ENCODE measurements around the gene TSNAXIP1. TPM values are rescaled to one million over a fixed set of nuclear protein-coding genes. Genes with fewer than 3 reads are reported as not detected.

The TSNAXIP1 gene
- total RNA-seq, 1 experiment from 2014 or later: 0.84 TPM

- ChIA-PET POLR2A (interaction anchor here (0.7 to 1.3 kb wide), 2 partner anchors 56 to 96 kb away, joined by 3 to 4 read pairs; partner anchors contain the start of gene GFOD2), CTCF (interaction anchor here (0.7 to 3.4 kb wide), 6 partner anchors 19 to 224 kb away, joined by 4 to 48 read pairs (median 8); no protein-coding TSS in a partner anchor)
- BruUV-seq (replicated peaks): no TSS peak
- no peak for TF ChIP-seq CTCF (IDR thresholded peaks at IDR 0.05; ENCODE audit: insufficient read depth in 1 of 2, low read depth in 1 of 2, low read length in 1 of 2, severe bottlenecking in 1 of 2, unreplicated experiment in 1 of 2)
- Histone ChIP-seq H3K27me3 (replicated peaks; ENCODE audit: control insufficient read depth, insufficient read depth, low read length) (no peaks in the 10 kb centered on the region), H3K9me3 (no peaks in the 10 kb centered on the region), H3K4me3 (ENCODE audit: low read depth, low read length) (no peak overlapping the region), H3K4me1 (no peaks in the 10 kb centered on the region), H3K36me3 (ENCODE audit: control insufficient read depth, insufficient read depth, low read length) (no peaks in the 10 kb centered on the region)
- no peaks in the 10 kb centered on the region for H3K27me3 Mint-ChIP-seq (ENCODE audit: insufficient read depth, unreplicated experiment)
- no peak overlapping the region for H3K27ac Mint-ChIP-seq (ENCODE audit: unreplicated experiment)
- no peak overlapping the region for H3K4me3 Mint-ChIP-seq (ENCODE audit: unreplicated experiment)
- intact Hi-C loops (cut with micrococcal nuclease; ENCODE audit: unreplicated experiment): no loop called here
- H3K4me1 Mint-ChIP-seq (ENCODE audit: low read depth, unreplicated experiment): no peaks in the 10 kb centered on the region
- H3K9me3 Mint-ChIP-seq (ENCODE audit: unreplicated experiment): no peaks in the 10 kb centered on the region
- no peaks in the 10 kb centered on the region for H3K36me3 Mint-ChIP-seq (ENCODE audit: insufficient read depth, unreplicated experiment)
- DNase-seq: no peak
These were observed 7.9 kb downstream of the TSNAXIP1 start for GRCh38 chr16:67814567-67814966.

GRCh38 chr16:67820608-67821259 is 14.0 kb downstream of the TSNAXIP1 start:
- ChIA-PET POLR2A (interaction anchor here (0.6 kb wide), 1 partner anchor 283 kb away, joined by 4 read pairs; no protein-coding TSS in a partner anchor), CTCF (interaction anchor here (0.6 to 0.9 kb wide), 3 partner anchors 139 to 264 kb away, joined by 3 to 5 read pairs (median 4); no protein-coding TSS in a partner anchor)
- no TSS peak for BruUV-seq (replicated peaks)
- no peaks in the 10 kb centered on the region for H3K36me3 Mint-ChIP-seq (ENCODE audit: insufficient read depth, unreplicated experiment)
- no peak for DNase-seq
- H3K4me1 Mint-ChIP-seq (ENCODE audit: low read depth, unreplicated experiment): no peaks in the 10 kb centered on the region
- H3K4me3 ChIP-seq (ENCODE audit: low read depth, low read length): no peak overlapping the region
- H3K36me3 ChIP-seq (ENCODE audit: control insufficient read depth, insufficient read depth, low read length): no peaks in the 10 kb centered on the region
- intact Hi-C loops (cut with micrococcal nuclease; ENCODE audit: unreplicated experiment): no loop called here
- H3K27me3 Mint-ChIP-seq (ENCODE audit: insufficient read depth, unreplicated experiment): no peaks in the 10 kb centered on the region
- H3K27me3 ChIP-seq (replicated peaks; ENCODE audit: control insufficient read depth, insufficient read depth, low read length): no peaks in the 10 kb centered on the region
- no peak overlapping the region for H3K27ac Mint-ChIP-seq (ENCODE audit: unreplicated experiment)
- no peaks in the 10 kb centered on the region for H3K4me1 ChIP-seq
- TF ChIP-seq CTCF (IDR thresholded peaks at IDR 0.05; ENCODE audit: insufficient read depth in 1 of 2, low read depth in 1 of 2, low read length in 1 of 2, severe bottlenecking in 1 of 2, unreplicated experiment in 1 of 2): no peak
- H3K9me3 ChIP-seq: no peaks in the 10 kb centered on the region
- H3K9me3 Mint-ChIP-seq (ENCODE audit: unreplicated experiment): no peaks in the 10 kb centered on the region
- no peak overlapping the region for H3K4me3 Mint-ChIP-seq (ENCODE audit: unreplicated experiment)

GRCh38 chr16:67822511-67822910 is 15.8 kb downstream of the TSNAXIP1 start:
- no peak overlapping the region for H3K27ac Mint-ChIP-seq (ENCODE audit: unreplicated experiment)

More at GRCh38 chr16:67822511-67822910, 15.8 kb downstream of the TSNAXIP1 start:
- intact Hi-C loops (cut with micrococcal nuclease; ENCODE audit: unreplicated experiment): no loop called here
- ChIA-PET POLR2A (no interaction called here), CTCF (interaction anchor here (0.7 kb wide), 1 partner anchor 33 kb away, joined by 3 read pairs; no protein-coding TSS in a partner anchor)
- BruUV-seq (replicated peaks): no TSS peak
- Histone ChIP-seq H3K27me3 (replicated peaks; ENCODE audit: control insufficient read depth, insufficient read depth, low read length) (no peaks in the 10 kb centered on the region), H3K36me3 (ENCODE audit: control insufficient read depth, insufficient read depth, low read length) (no peaks in the 10 kb centered on the region), H3K4me1 (no peaks in the 10 kb centered on the region), H3K4me3 (ENCODE audit: low read depth, low read length) (no peak overlapping the region), H3K9me3 (no peaks in the 10 kb centered on the region)
- H3K9me3 Mint-ChIP-seq (ENCODE audit: unreplicated experiment): no peaks in the 10 kb centered on the region
- H3K27me3 Mint-ChIP-seq (ENCODE audit: insufficient read depth, unreplicated experiment): no peaks in the 10 kb centered on the region
- DNase-seq: no peak
- no peak for TF ChIP-seq CTCF (IDR thresholded peaks at IDR 0.05; ENCODE audit: insufficient read depth in 1 of 2, low read depth in 1 of 2, low read length in 1 of 2, severe bottlenecking in 1 of 2, unreplicated experiment in 1 of 2)
- H3K36me3 Mint-ChIP-seq (ENCODE audit: insufficient read depth, unreplicated experiment): no peaks in the 10 kb centered on the region
- H3K4me1 Mint-ChIP-seq (ENCODE audit: low read depth, unreplicated experiment): no peaks in the 10 kb centered on the region
- no peak overlapping the region for H3K4me3 Mint-ChIP-seq (ENCODE audit: unreplicated experiment)

Data from Caco-2 (cell line).